ENCODE measurements around the gene IYD. TPM values are rescaled to one million over a fixed set of nuclear protein-coding genes. Genes with fewer than 3 reads are reported as not detected.

The IYD gene
- total RNA-seq, 1 experiment from 2014 or later = 32.6 TPM

- no peak overlapping the region for H3K27ac Mint-ChIP-seq (ENCODE audit: unreplicated experiment)
- H3K36me3 ChIP-seq (ENCODE audit: control insufficient read depth, insufficient read depth, low read length) = no peaks in the 10 kb centered on the region
- no TSS peak for BruUV-seq (replicated peaks)
- ChIA-PET CTCF (no interaction called here), POLR2A (no interaction called here)
- no peaks in the 10 kb centered on the region for H3K4me1 ChIP-seq
- no peaks in the 10 kb centered on the region; the same call in 1 of the 2 replicates for H3K9me3 ChIP-seq
- no peaks in the 10 kb centered on the region for H3K27me3 ChIP-seq (replicated peaks; ENCODE audit: control insufficient read depth, insufficient read depth, low read length)
- H3K4me3 Mint-ChIP-seq (ENCODE audit: unreplicated experiment) = no peak overlapping the region
- H3K27me3 Mint-ChIP-seq (ENCODE audit: insufficient read depth, unreplicated experiment) = no peaks in the 10 kb centered on the region
- no peak overlapping the region for H3K4me3 ChIP-seq (ENCODE audit: low read depth, low read length)
- H3K4me1 Mint-ChIP-seq (ENCODE audit: low read depth, unreplicated experiment) = no peaks in the 10 kb centered on the region
- intact Hi-C loops (cut with micrococcal nuclease; ENCODE audit: unreplicated experiment) = no loop called here
- no peaks in the 10 kb centered on the region for H3K9me3 Mint-ChIP-seq (ENCODE audit: unreplicated experiment)
- no peaks in the 10 kb centered on the region for H3K36me3 Mint-ChIP-seq (ENCODE audit: insufficient read depth, unreplicated experiment)
- no peak for DNase-seq
- TF ChIP-seq CTCF (IDR thresholded peaks at IDR 0.05; ENCODE audit: insufficient read depth in 1 of 2, low read depth in 1 of 2, low read length in 1 of 2, severe bottlenecking in 1 of 2, unreplicated experiment in 1 of 2) = no peak
Observed at GRCh38 chr6:150403458-150404246, 34.8 kb downstream of the IYD start.

- CTCF ChIA-PET = no interaction called here
- H3K9me3 ChIP-seq = no peaks in the 10 kb centered on the region; the same call in 1 of the 2 replicates
- BruUV-seq (replicated peaks) = no TSS peak
- H3K27me3 Mint-ChIP-seq (ENCODE audit: insufficient read depth, unreplicated experiment) = no peaks in the 10 kb centered on the region
- no peaks in the 10 kb centered on the region for H3K27me3 ChIP-seq (replicated peaks; ENCODE audit: control insufficient read depth, insufficient read depth, low read length)
- H3K4me3 ChIP-seq (ENCODE audit: low read depth, low read length) = no peak overlapping the region
- H3K9me3 Mint-ChIP-seq (ENCODE audit: unreplicated experiment) = no peaks in the 10 kb centered on the region
- intact Hi-C loops (cut with micrococcal nuclease; ENCODE audit: unreplicated experiment) = no loop called here
- H3K4me1 Mint-ChIP-seq (ENCODE audit: low read depth, unreplicated experiment) = no peaks in the 10 kb centered on the region
- H3K36me3 Mint-ChIP-seq (ENCODE audit: insufficient read depth, unreplicated experiment) = no peaks in the 10 kb centered on the region
- no peaks in the 10 kb centered on the region for H3K36me3 ChIP-seq (ENCODE audit: control insufficient read depth, insufficient read depth, low read length)
- H3K4me1 ChIP-seq = no peaks in the 10 kb centered on the region
- POLR2A ChIA-PET = no interaction called here
- no peak for DNase-seq
- no peak overlapping the region for H3K27ac Mint-ChIP-seq (ENCODE audit: unreplicated experiment)
- H3K4me3 Mint-ChIP-seq (ENCODE audit: unreplicated experiment) = no peak overlapping the region
- no peak for TF ChIP-seq CTCF (IDR thresholded peaks at IDR 0.05; ENCODE audit: insufficient read depth in 1 of 2, low read depth in 1 of 2, low read length in 1 of 2, severe bottlenecking in 1 of 2, unreplicated experiment in 1 of 2)
Observed at GRCh38 chr6:150406948-150407347, 38.1 kb downstream of the IYD start.

- Histone ChIP-seq H3K4me3 (ENCODE audit: low read depth, low read length) (no peak overlapping the region), H3K36me3 (ENCODE audit: control insufficient read depth, insufficient read depth, low read length) (no peaks in the 10 kb centered on the region), H3K9me3 (no peaks in the 10 kb centered on the region; the same call in 1 of the 2 replicates), H3K27me3 (replicated peaks; ENCODE audit: control insufficient read depth, insufficient read depth, low read length) (no peaks in the 10 kb centered on the region), H3K4me1 (no peaks in the 10 kb centered on the region)
- no peaks in the 10 kb centered on the region for H3K27me3 Mint-ChIP-seq (ENCODE audit: insufficient read depth, unreplicated experiment)
- DNase-seq = no peak
- ChIA-PET POLR2A (no interaction called here), CTCF (no interaction called here)
- no TSS peak for BruUV-seq (replicated peaks)
- intact Hi-C loops (cut with micrococcal nuclease; ENCODE audit: unreplicated experiment) = no loop called here
- H3K4me3 Mint-ChIP-seq (ENCODE audit: unreplicated experiment) = no peak overlapping the region
- H3K9me3 Mint-ChIP-seq (ENCODE audit: unreplicated experiment) = no peaks in the 10 kb centered on the region
- H3K36me3 Mint-ChIP-seq (ENCODE audit: insufficient read depth, unreplicated experiment) = no peaks in the 10 kb centered on the region
- H3K4me1 Mint-ChIP-seq (ENCODE audit: low read depth, unreplicated experiment) = peaks cover 7% of the 10 kb centered on the region
- TF ChIP-seq CTCF (IDR thresholded peaks at IDR 0.05; ENCODE audit: insufficient read depth in 1 of 2, low read depth in 1 of 2, low read length in 1 of 2, severe bottlenecking in 1 of 2, unreplicated experiment in 1 of 2) = no peak
- no peak overlapping the region for H3K27ac Mint-ChIP-seq (ENCODE audit: unreplicated experiment)
Observed at GRCh38 chr6:150408842-150409241, 40.0 kb downstream of the IYD start.
